OCI-LY1 (cell line): ENCODE measurements around the gene DNAJB6.

ENCODE experiments used
- H2AFZ ChIP-seq: fragments of 200-600 bp; sonication (generic), shearing (Covaris generic); 2 replicates; pipeline ENCODE4 v1.6.0; 2014; ENCODE audit warnings: antibody characterized with exemption, mild to moderate bottlenecking, low read length
- H3F3A ChIP-seq: fragments of 200-600 bp; sonication (generic), shearing (Covaris generic); 2 replicates; pipeline ENCODE4 v1.6.0; 2014; ENCODE audit warnings: mild to moderate bottlenecking, antibody characterized with exemption, low read length, moderate library complexity; ENCODE audit not compliant: insufficient read depth
- H3K27ac ChIP-seq: fragments of 200-600 bp; sonication (generic); 2 replicates; pipeline ENCODE4 v1.5.1; 2014; ENCODE audit warnings: low read length, mixed run types, mild to moderate bottlenecking, low read depth; ENCODE audit not compliant: poor library complexity, severe bottlenecking
- H3K27me3 ChIP-seq: fragments of 200-600 bp; sonication (generic); 2 replicates; pipeline ENCODE4 v1.6.0; 2014; ENCODE audit warnings: antibody characterized with exemption, mild to moderate bottlenecking, low read length, moderate library complexity; ENCODE audit not compliant: insufficient read depth
- H3K36me3 ChIP-seq: fragments of 200-600 bp; sonication (generic); 2 replicates; pipeline ENCODE4 v1.6.1; 2014; ENCODE audit warnings: mild to moderate bottlenecking, antibody characterized with exemption, low read length, moderate library complexity, mixed read lengths; ENCODE audit not compliant: insufficient read depth
- H3K4me1 ChIP-seq: fragments of 200-600 bp; sonication (generic); 2 replicates; pipeline ENCODE4 v1.5.1; 2014; ENCODE audit warnings: mild to moderate bottlenecking, low read length, moderate library complexity; ENCODE audit not compliant: insufficient read depth, severe bottlenecking
- H3K4me2 ChIP-seq: fragments of 200-600 bp; sonication (generic), shearing (Covaris generic); 2 replicates; pipeline ENCODE4 v1.6.1; 2014; ENCODE audit warnings: low read length
- H3K4me3 ChIP-seq: fragments of 200-600 bp; sonication (generic); 2 replicates; pipeline ENCODE4 v1.5.1; 2014; ENCODE audit warnings: low read length, low read depth, mild to moderate bottlenecking, mixed read lengths; ENCODE audit not compliant: poor library complexity, severe bottlenecking
- H3K79me2 ChIP-seq: fragments of 200-600 bp; shearing (Covaris generic); 2 replicates; pipeline ENCODE4 v1.6.1; 2016; ENCODE audit warnings: mixed run types, low read length, mixed read lengths; ENCODE audit not compliant: insufficient read depth
- H3K9ac ChIP-seq: fragments of 200-600 bp; sonication (generic), shearing (Covaris generic); 2 replicates; pipeline ENCODE4 v1.6.1; 2014; ENCODE audit warnings: mild to moderate bottlenecking, low read length, mixed read lengths
- H3K9me2 ChIP-seq: fragments of 200-600 bp; sonication (generic), shearing (Covaris generic); 2 replicates; pipeline ENCODE4 v1.6.1; 2014; ENCODE audit warnings: low read depth, mild to moderate bottlenecking, low read length, mixed read lengths
- H3K9me3 ChIP-seq: fragments of 200-600 bp; shearing (Covaris generic); 2 replicates; pipeline ENCODE4 v1.6.1; 2014; ENCODE audit warnings: low read length, mixed read lengths
- H4K20me1 ChIP-seq: fragments of 200-600 bp; sonication (generic), shearing (Covaris generic); 2 replicates; pipeline ENCODE4 v1.6.0; 2016; ENCODE audit warnings: mild to moderate bottlenecking, low read length; ENCODE audit not compliant: insufficient read depth
- EZH2 ChIP-seq: fragments of 200-600 bp; sonication (generic), shearing (Covaris generic); IDR thresholded peaks from 2 replicates; pipeline ENCODE4 v1.8.0; 2017; ENCODE audit warnings: borderline replicate concordance, mixed run types, mild to moderate bottlenecking, antibody characterized with exemption, low read length, moderate library complexity, mixed read lengths
- TF ChIP-seq, protein P1 (sequence below): fragments of 200-600 bp; sonication (generic), shearing (Covaris generic); IDR thresholded peaks from 2 replicates; pipeline ENCODE4 v1.5.1; 2017; ENCODE audit warnings: mild to moderate bottlenecking, antibody characterized with exemption, low read length, moderate library complexity, mixed read lengths

Gene DNAJB6

DNA sequence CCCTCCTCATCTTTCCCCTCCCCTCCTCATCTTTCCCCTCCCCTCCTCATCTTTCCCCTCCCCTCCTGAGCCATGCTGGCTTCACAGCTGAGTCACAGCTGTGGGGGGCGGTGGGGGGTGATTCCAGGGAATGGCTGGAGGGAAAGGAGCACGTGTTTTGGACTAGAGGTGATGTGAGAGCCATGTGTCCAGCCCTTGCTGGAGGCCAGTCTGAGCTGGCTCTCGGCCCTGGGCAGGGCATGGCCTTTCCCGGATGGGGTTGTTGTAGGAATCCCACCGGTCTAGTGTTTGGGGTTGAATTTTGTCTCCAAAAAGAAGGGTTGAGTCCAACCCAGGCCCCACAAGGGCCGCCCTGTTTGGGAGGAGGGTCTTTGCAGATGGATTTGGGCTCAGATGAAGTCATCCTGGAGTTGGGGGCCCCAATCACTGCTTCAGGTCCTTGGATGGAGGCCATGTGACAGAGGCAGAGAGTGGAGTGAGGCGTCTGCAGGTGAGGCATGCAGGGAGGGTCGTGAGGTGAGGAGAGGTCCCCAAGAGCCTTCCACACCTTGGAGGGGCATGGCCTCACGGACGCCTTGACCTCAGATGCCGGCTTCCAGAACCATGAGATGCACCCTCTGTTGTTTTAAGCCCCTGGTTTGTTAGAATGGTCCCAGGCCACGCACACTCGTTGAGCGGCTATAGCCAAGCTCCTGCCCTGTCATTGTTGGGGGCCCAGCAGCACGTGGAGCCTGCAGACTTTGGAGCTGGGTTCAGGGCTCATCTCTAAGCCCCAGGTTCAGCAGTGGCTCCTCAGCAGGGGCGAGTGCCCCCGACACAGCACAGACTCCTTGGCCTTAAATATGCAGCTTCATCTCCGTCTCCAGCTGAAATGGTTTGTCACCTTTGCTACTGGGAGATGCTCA, 101.6 kb downstream of the DNAJB6 start:
- H3K4me3 ChIP-seq, result no peak overlapping the region
- peaks cover 3% of the 10 kb centered on the region; the same call in 1 of the 2 replicates for H3K27me3 ChIP-seq
- peaks cover 4% of the 10 kb centered on the region; the same call in 1 of the 2 replicates for H3F3A ChIP-seq
- no peaks in the 10 kb centered on the region for H3K79me2 ChIP-seq
- TF ChIP-seq EZH2, result no peak
- TF ChIP-seq, protein P1, sequence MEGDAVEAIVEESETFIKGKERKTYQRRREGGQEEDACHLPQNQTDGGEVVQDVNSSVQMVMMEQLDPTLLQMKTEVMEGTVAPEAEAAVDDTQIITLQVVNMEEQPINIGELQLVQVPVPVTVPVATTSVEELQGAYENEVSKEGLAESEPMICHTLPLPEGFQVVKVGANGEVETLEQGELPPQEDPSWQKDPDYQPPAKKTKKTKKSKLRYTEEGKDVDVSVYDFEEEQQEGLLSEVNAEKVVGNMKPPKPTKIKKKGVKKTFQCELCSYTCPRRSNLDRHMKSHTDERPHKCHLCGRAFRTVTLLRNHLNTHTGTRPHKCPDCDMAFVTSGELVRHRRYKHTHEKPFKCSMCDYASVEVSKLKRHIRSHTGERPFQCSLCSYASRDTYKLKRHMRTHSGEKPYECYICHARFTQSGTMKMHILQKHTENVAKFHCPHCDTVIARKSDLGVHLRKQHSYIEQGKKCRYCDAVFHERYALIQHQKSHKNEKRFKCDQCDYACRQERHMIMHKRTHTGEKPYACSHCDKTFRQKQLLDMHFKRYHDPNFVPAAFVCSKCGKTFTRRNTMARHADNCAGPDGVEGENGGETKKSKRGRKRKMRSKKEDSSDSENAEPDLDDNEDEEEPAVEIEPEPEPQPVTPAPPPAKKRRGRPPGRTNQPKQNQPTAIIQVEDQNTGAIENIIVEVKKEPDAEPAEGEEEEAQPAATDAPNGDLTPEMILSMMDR, result no peak
- H3K9me3 ChIP-seq, result no peaks in the 10 kb centered on the region
- H3K4me2 ChIP-seq, result no peak overlapping the region
- peaks cover 10% of the 10 kb centered on the region for H3K4me1 ChIP-seq
- H4K20me1 ChIP-seq, result no peaks in the 10 kb centered on the region
- no peak overlapping the region for H3K27ac ChIP-seq
- no peak overlapping the region for H2AFZ ChIP-seq
- no peaks in the 10 kb centered on the region for H3K36me3 ChIP-seq
- H3K9me2 ChIP-seq, result no peaks in the 10 kb centered on the region
- no peak overlapping the region for H3K9ac ChIP-seq

- no peak for TF ChIP-seq EZH2
- TF ChIP-seq, protein P1, result no peak
- H2AFZ ChIP-seq, result no peak overlapping the region
- no peaks in the 10 kb centered on the region for H3K9me2 ChIP-seq
- H3K27ac ChIP-seq, result no peak overlapping the region
- no peak overlapping the region for H3K4me2 ChIP-seq
- H4K20me1 ChIP-seq, result no peaks in the 10 kb centered on the region
- H3K79me2 ChIP-seq, result no peaks in the 10 kb centered on the region
- no peaks in the 10 kb centered on the region for H3K36me3 ChIP-seq
- no peaks in the 10 kb centered on the region for H3K9me3 ChIP-seq
- peaks cover 10% of the 10 kb centered on the region for H3K4me1 ChIP-seq
- no peak overlapping the region for H3K4me3 ChIP-seq
- peaks cover 10% of the 10 kb centered on the region for H3K27me3 ChIP-seq
- H3F3A ChIP-seq, result peaks cover 4% of the 10 kb centered on the region; the same call in 1 of the 2 replicates
- H3K9ac ChIP-seq, result no peak overlapping the region
Measured at GRCh38 chr7:157439149-157439548, 102.3 kb downstream of the DNAJB6 start.

GRCh38 chr7:157439761-157440160, 103.0 kb downstream of the DNAJB6 start:
- no peak overlapping the region for H2AFZ ChIP-seq
- no peak overlapping the region for H3K27ac ChIP-seq
- no peak for TF ChIP-seq EZH2
- TF ChIP-seq, protein P1, result no peak
- no peaks in the 10 kb centered on the region for H4K20me1 ChIP-seq
- no peaks in the 10 kb centered on the region for H3K9me2 ChIP-seq
- no peaks in the 10 kb centered on the region for H3K36me3 ChIP-seq
- no peaks in the 10 kb centered on the region for H3K9me3 ChIP-seq
- H3K4me1 ChIP-seq, result peaks cover 10% of the 10 kb centered on the region
- H3F3A ChIP-seq, result peaks cover 4% of the 10 kb centered on the region; the same call in 1 of the 2 replicates
- peaks cover 17% of the 10 kb centered on the region for H3K27me3 ChIP-seq
- H3K4me3 ChIP-seq, result no peak overlapping the region
- H3K9ac ChIP-seq, result no peak overlapping the region
- no peaks in the 10 kb centered on the region for H3K79me2 ChIP-seq
- no peak overlapping the region for H3K4me2 ChIP-seq
